Activated CD4-positive, alpha-beta memory T cell treated with anti-CD3 and anti-CD28 coated beads, Interleukin-2, amount 10 ng/mL, durations not matched to agents 7 days and 5 days (primary cell): ENCODE results near the gene CLDND2. TPM values are rescaled to one million over a fixed set of nuclear protein-coding genes. Genes with fewer than 3 reads are reported as not detected.

ENCODE experiments used
- CTCF ChIA-PET: fragments of 350-600 bp; sonication (Branson Sonifier 250); formaldehyde crosslinking; loops from one replicate; lab custom pipeline; 2021; ENCODE audit warnings: antibody characterized with exemption, inconsistent platforms; lab: Charles Lee
- POLR2A ChIA-PET: fragments of 350-600 bp; sonication (Branson Sonifier 250); formaldehyde crosslinking; loops from one replicate; lab custom pipeline; 2021; ENCODE audit warnings: antibody characterized with exemption; lab: Charles Lee
- DNase-seq: peaks from one replicate; pipeline ENCODE4 v3.0.0-alpha.2; 2020
- H3K27ac Mint-ChIP-seq: one replicate; pipeline ENCODE4 v1.8.0; 2021; ENCODE audit warnings: mild to moderate bottlenecking, mixed read lengths
- H3K27me3 Mint-ChIP-seq: one replicate; pipeline ENCODE4 v1.8.0; 2021; ENCODE audit warnings: mixed read lengths
- H3K36me3 Mint-ChIP-seq: one replicate; pipeline ENCODE4 v1.8.0; 2021; ENCODE audit warnings: low read depth, mixed read lengths
- H3K4me1 Mint-ChIP-seq: one replicate; pipeline ENCODE4 v1.8.0; 2021; ENCODE audit warnings: mixed read lengths
- H3K4me3 Mint-ChIP-seq: one replicate; pipeline ENCODE4 v1.8.0; 2021; ENCODE audit warnings: mild to moderate bottlenecking, mixed read lengths
- H3K9me3 Mint-ChIP-seq: one replicate; pipeline ENCODE4 v1.8.0; 2021; ENCODE audit warnings: mixed read lengths
- total RNA-seq, 2 experiments: library from RNA; stranded (reverse); gene quantifications; one replicate each; pipeline ENCODE4 v1.2.3, GENCODE V29; 2021

Gene CLDND2
- total RNA-seq, 2 experiments from 2014 or later, result 6.4 to 8.2 TPM

DNA sequence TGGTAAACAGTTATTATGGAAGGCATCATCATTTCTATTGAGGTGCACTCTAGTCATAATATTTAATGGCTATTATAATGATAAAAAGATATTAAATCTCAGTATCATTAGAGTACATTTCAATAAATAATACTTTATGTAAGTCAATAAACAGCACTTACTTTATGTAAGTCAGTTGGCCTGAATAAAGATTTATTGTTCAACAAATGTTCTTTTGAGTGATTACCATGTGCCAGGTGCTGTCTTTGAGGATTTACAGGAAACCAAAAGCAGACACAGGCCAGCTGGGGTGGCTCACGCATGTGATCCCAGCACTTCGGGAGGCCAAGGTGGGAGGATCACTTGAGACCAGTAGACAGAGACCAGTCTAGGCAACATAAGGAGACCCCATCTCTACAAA is 8.6 kb upstream of the CLDND2 start:
- H3K36me3 Mint-ChIP-seq, result peaks cover 10% of the 10 kb centered on the region
- peaks cover 74% of the 10 kb centered on the region for H3K4me1 Mint-ChIP-seq
- no peak for DNase-seq
- CTCF ChIA-PET, result interaction anchor here (0.7 kb wide), 2 partner anchors 137 to 269 kb away, joined by 3 read pairs; no protein-coding TSS in a partner anchor
- POLR2A ChIA-PET, result interaction anchor here (0.7 to 2.7 kb wide), 2 partner anchors 11 to 17 kb away, joined by 3 to 21 read pairs; no protein-coding TSS in a partner anchor
- peaks cover 11% of the 10 kb centered on the region for H3K9me3 Mint-ChIP-seq
- no peak overlapping the region for H3K4me3 Mint-ChIP-seq
- H3K27me3 Mint-ChIP-seq, result no peaks in the 10 kb centered on the region
- H3K27ac Mint-ChIP-seq, result no peak overlapping the region

DNA sequence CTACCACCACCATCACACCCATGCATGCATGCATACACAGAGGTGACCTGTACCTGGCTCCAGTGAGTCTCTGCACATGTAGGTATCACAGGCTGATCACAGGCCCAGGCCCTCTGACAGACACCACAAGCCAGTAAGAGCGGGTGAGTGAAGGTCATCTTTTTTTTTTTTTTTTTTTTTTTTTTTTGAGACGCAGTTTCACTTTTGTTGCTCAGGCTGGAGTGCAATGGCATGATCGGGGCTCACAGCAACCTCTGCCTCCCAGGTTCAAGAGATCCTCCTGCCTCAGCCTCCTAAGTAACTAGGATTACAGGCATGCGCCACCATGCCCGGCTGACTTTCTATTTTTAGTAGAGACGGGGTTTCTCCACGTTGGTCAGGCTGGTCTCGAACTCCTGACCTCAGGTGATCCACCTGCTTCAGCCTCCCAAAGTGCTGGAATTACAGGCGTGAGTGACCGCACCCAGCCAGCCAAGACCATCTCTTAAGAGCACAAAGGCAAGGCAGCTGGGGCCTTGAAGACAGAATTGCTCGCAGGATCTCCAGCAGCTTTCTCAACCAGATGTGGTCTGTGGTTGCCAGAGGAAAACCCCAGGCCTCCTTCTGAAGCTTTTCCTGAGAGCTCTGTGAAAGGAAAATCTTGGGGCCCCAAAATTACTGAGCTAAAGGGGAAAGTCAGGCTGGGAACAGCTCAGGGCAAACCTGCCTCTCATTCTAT is 6.9 kb upstream of the CLDND2 start:
- ChIA-PET POLR2A (interaction anchor here (1.0 to 2.7 kb wide), 3 partner anchors 8 to 36 kb away, joined by 3 to 21 read pairs (median 3); no protein-coding TSS in a partner anchor), CTCF (interaction anchor here (0.9 to 1.0 kb wide), 3 partner anchors 8 to 32 kb away, joined by 3 to 6 read pairs (median 3); no protein-coding TSS in a partner anchor)
- Mint-ChIP-seq H3K27ac (peak overlapping the region; percentile 81), H3K4me3 (peak overlapping the region; percentile 49), H3K9me3 (peaks cover 4% of the 10 kb centered on the region), H3K4me1 (peaks cover 77% of the 10 kb centered on the region), H3K36me3 (peaks cover 17% of the 10 kb centered on the region), H3K27me3 (no peaks in the 10 kb centered on the region)
- peak; percentile 57 for DNase-seq

- Mint-ChIP-seq H3K4me1 (peaks cover 83% of the 10 kb centered on the region), H3K4me3 (peak within 1 kb of the TSS; percentile 95), H3K27me3 (no peaks in the 10 kb centered on the region), H3K27ac (peak within 1 kb of the TSS; percentile 100), H3K36me3 (peaks cover 26% of the 10 kb centered on the region), H3K9me3 (peaks cover 4% of the 10 kb centered on the region)
- DNase-seq, result peak; percentile 87
- ChIA-PET POLR2A (interaction anchor here (0.9 to 8.4 kb wide), 11 partner anchors 8 to 120 kb away, joined by 3 to 207 read pairs (median 5); partner anchors contain the start of genes LIM2 and SIGLEC10), CTCF (interaction anchor here (0.8 to 2.7 kb wide), 8 partner anchors 8 to 288 kb away, joined by 3 to 16 read pairs (median 4); partner anchors contain the start of gene LIM2)
These were observed 4.1 kb upstream of the CLDND2 start, which contains the start of gene NKG7 for GRCh38 chr19:51372649-51373504. NKG7 (minus strand) TSS chr19:51372654; CDS start chr19:51372535, 119 bp downstream.

GRCh38 chr19:51372021-51372648 is 3.3 kb upstream of the CLDND2 start:
- Mint-ChIP-seq H3K36me3 (peaks cover 29% of the 10 kb centered on the region), H3K9me3 (peaks cover 4% of the 10 kb centered on the region), H3K27ac (peak overlapping the region; percentile 100), H3K4me1 (peaks cover 88% of the 10 kb centered on the region), H3K27me3 (no peaks in the 10 kb centered on the region), H3K4me3 (peak overlapping the region; percentile 95)
- ChIA-PET POLR2A (interaction anchor here (0.6 to 8.4 kb wide), 12 partner anchors 8 to 119 kb away, joined by 3 to 207 read pairs (median 4); partner anchors contain the start of genes LIM2 and SIGLEC10), CTCF (interaction anchor here (0.8 to 2.7 kb wide), 8 partner anchors 9 to 289 kb away, joined by 3 to 16 read pairs (median 4); partner anchors contain the start of gene LIM2)
- no peak for DNase-seq

DNA sequence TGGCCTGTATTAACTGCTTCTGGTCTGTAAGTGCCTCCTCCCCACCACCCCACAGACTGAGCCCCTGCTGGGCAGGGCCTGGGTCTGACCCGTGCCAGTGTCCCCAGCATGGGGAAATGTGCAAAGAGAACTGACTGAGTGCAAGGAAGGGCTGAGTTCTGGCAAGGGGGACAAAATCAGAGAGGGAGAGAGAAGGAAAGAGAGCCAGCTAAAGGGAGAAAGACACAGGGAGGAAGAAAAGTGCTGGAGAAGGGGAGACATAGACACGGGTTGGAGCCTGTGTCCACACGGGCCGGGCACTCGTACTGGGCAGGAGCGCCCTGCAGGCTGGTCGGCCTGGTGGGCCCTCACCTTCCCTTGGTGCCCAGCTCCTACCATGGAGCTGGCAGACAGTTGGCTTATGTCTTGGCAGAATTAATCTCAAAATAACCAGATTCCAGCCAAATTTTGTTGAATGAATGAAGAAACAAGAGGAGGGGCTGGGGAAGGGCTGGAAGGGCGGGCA is 2.4 kb upstream of the CLDND2 start:
- no peak for DNase-seq
- Mint-ChIP-seq H3K36me3 (peaks cover 35% of the 10 kb centered on the region), H3K4me1 (peaks cover 86% of the 10 kb centered on the region), H3K9me3 (peaks cover 4% of the 10 kb centered on the region), H3K27me3 (no peaks in the 10 kb centered on the region), H3K4me3 (peak overlapping the region; percentile 95), H3K27ac (peak overlapping the region; percentile 100)
- ChIA-PET CTCF (interaction anchor here (1.2 to 2.7 kb wide), 4 partner anchors 23 to 290 kb away, joined by 4 to 16 read pairs (median 6); no protein-coding TSS in a partner anchor), POLR2A (interaction anchor here (1.2 to 8.4 kb wide), 6 partner anchors 10 to 24 kb away, joined by 3 to 207 read pairs (median 6); partner anchors contain the start of gene LIM2)

- Mint-ChIP-seq H3K4me1 (peaks cover 80% of the 10 kb centered on the region), H3K9me3 (peaks cover 4% of the 10 kb centered on the region), H3K4me3 (peak overlapping the region; percentile 95), H3K27me3 (no peaks in the 10 kb centered on the region), H3K27ac (peak overlapping the region; percentile 100), H3K36me3 (peaks cover 35% of the 10 kb centered on the region)
- ChIA-PET POLR2A (interaction anchor here (1.2 to 8.4 kb wide), 3 partner anchors 12 to 25 kb away, joined by 4 to 207 read pairs (median 4); partner anchors contain the start of gene LIM2), CTCF (interaction anchor here (0.8 to 3.1 kb wide), 4 partner anchors 24 to 31 kb away, joined by 3 to 15 read pairs (median 6); no protein-coding TSS in a partner anchor)
- DNase-seq, result no peak
These were observed 1.4 kb upstream of the CLDND2 start for GRCh38 chr19:51370230-51370629.

DNA sequence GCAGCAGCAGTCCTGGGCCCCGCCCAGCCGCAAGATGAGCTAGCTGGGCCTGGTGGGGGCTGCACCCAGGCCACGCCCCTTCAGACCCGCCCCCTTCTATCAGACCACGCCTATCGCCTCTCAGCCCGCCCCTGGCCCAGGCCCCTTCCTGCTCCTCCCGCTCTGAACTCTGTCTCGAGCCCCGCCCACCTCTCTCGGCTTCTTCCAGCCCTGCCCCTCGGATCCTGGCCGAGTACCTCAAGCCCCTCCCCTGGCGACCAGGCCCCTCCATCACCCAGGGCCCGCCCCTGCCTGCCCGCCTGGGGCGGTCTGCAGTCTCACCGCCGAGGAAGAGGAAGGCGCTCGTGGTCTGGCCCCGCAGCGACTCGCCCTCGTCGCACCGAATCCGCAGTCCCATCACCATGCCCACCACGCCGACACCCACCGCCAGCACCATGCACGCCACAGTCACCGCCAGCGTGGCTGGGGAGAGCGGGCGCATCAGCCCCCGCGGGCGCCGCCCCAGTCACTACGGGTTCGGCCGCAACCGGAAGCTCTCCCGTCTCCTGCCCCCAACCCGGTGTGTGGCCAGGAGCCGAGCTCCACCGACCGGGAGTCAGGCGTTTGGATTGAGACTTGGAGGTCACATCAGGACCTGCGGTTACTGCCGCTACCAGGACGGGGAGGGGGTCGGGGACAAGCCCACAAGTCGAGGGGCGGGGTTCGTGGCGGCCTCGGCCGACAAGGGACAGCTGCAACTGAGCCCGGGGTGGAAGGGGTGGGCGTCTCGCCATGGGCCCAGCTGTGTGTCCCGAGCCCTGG is 1.0 kb downstream of the CLDND2 start:
- ChIA-PET POLR2A (interaction anchor here (0.8 to 8.4 kb wide), 10 partner anchors 8 to 42 kb away, joined by 3 to 207 read pairs (median 4); partner anchors contain the start of gene VSIG10L), CTCF (interaction anchor here (1.1 to 3.1 kb wide), 4 partner anchors 8 to 28 kb away, joined by 3 to 15 read pairs (median 8); no protein-coding TSS in a partner anchor)
- Mint-ChIP-seq H3K9me3 (no peaks in the 10 kb centered on the region), H3K27ac (peak overlapping the region; percentile 100), H3K4me1 (peaks cover 76% of the 10 kb centered on the region), H3K36me3 (peaks cover 43% of the 10 kb centered on the region), H3K4me3 (peak overlapping the region; percentile 95), H3K27me3 (no peaks in the 10 kb centered on the region)
- DNase-seq, result peak; percentile 99

- H3K27me3 Mint-ChIP-seq, result no peaks in the 10 kb centered on the region
- CTCF ChIA-PET, result interaction anchor here (0.6 to 3.1 kb wide), 5 partner anchors 9 to 208 kb away, joined by 3 to 15 read pairs (median 6); no protein-coding TSS in a partner anchor
- peak overlapping the region; percentile 100 for H3K27ac Mint-ChIP-seq
- H3K36me3 Mint-ChIP-seq, result peaks cover 43% of the 10 kb centered on the region
- peak overlapping the region; percentile 95 for H3K4me3 Mint-ChIP-seq
- POLR2A ChIA-PET, result interaction anchor here (1.0 to 8.4 kb wide), 7 partner anchors 9 to 42 kb away, joined by 3 to 207 read pairs (median 6); partner anchors contain the start of gene VSIG10L
- DNase-seq, result peak; percentile 51
- H3K4me1 Mint-ChIP-seq, result peaks cover 76% of the 10 kb centered on the region
- no peaks in the 10 kb centered on the region for H3K9me3 Mint-ChIP-seq
These were observed 1.6 kb downstream of the CLDND2 start for GRCh38 chr19:51367255-51367564.

- Mint-ChIP-seq H3K4me3 (peak overlapping the region; percentile 95), H3K9me3 (no peaks in the 10 kb centered on the region), H3K4me1 (peaks cover 75% of the 10 kb centered on the region), H3K36me3 (peaks cover 39% of the 10 kb centered on the region), H3K27ac (peak overlapping the region; percentile 100), H3K27me3 (no peaks in the 10 kb centered on the region)
- POLR2A ChIA-PET, result interaction anchor here (1.3 to 8.4 kb wide), 10 partner anchors 9 to 29 kb away, joined by 3 to 207 read pairs (median 6); partner anchors contain the start of gene VSIG10L
- CTCF ChIA-PET, result interaction anchor here (0.5 to 3.1 kb wide), 7 partner anchors 15 to 207 kb away, joined by 3 to 15 read pairs (median 7); no protein-coding TSS in a partner anchor
- DNase-seq, result peak; percentile 95
These were observed 2.2 kb downstream of the CLDND2 start for GRCh38 chr19:51366389-51367254.

GRCh38 chr19:51365965-51366388 is 2.8 kb downstream of the CLDND2 start, which contains the start of gene ETFB:
ETFB (minus strand) TSS chr19:51366388; CDS start chr19:51366326, 62 bp downstream.
- H3K9me3 Mint-ChIP-seq, result no peaks in the 10 kb centered on the region
- peaks cover 33% of the 10 kb centered on the region for H3K36me3 Mint-ChIP-seq
- H3K27me3 Mint-ChIP-seq, result no peaks in the 10 kb centered on the region
- ChIA-PET POLR2A (interaction anchor here (1.1 to 2.9 kb wide), 9 partner anchors 10 to 42 kb away, joined by 3 to 35 read pairs (median 5); partner anchors contain the start of gene VSIG10L), CTCF (interaction anchor here (0.5 to 1.7 kb wide), 8 partner anchors 10 to 72 kb away, joined by 3 to 10 read pairs (median 4); no protein-coding TSS in a partner anchor)
- H3K4me1 Mint-ChIP-seq, result peaks cover 71% of the 10 kb centered on the region
- peak within 1 kb of the TSS; percentile 95 for H3K4me3 Mint-ChIP-seq
- DNase-seq, result no peak
- H3K27ac Mint-ChIP-seq, result peak within 1 kb of the TSS; percentile 100
